Endothelial cell of umbilical vein (primary cell): ENCODE data around the gene NR2E1. TPM values are rescaled to one million over a fixed set of nuclear protein-coding genes. Genes with fewer than 3 reads are reported as not detected.

ENCODE experiments used
- BruUV-seq: library from RNA; stranded (reverse); fragments of 400-500 nt; replicated peaks from 2 replicates; lab custom pipeline; 2021; lab: Mats Ljungman, UMichigan
- CTCF ChIA-PET: fragments of 300-600, 350-600 bp; sonication (Branson Sonifier 250); formaldehyde crosslinking; loops from one replicate; lab custom pipeline; 2021; ENCODE audit warnings: antibody characterized with exemption, inconsistent platforms; lab: Charles Lee
- POLR2A ChIA-PET: fragments of 300-600, 350-600 bp; sonication (Branson Sonifier 250); formaldehyde crosslinking; loops from one replicate; lab custom pipeline; 2021; ENCODE audit warnings: antibody characterized with exemption, inconsistent platforms; lab: Charles Lee
- DNase-seq: peaks from one replicate; pipeline ENCODE4 v3.0.0-alpha.2; 2011; ENCODE audit warnings: low read depth, low spot score
- FAIRE-seq: peaks from 2 replicates; lab custom pipeline; 2011; peaks lifted over from hg19 to GRCh38; lab: Jason Lieb, UNC
- H2AFZ ChIP-seq: 2 replicates; pipeline ENCODE4 v1.6.0; 2012; ENCODE audit warnings: low read depth, low read length, control low read depth, inconsistent platforms
- H3K27ac ChIP-seq: 2 replicates; pipeline ENCODE4 v1.5.1; 2011; ENCODE audit warnings: low read depth, mild to moderate bottlenecking, control low read depth, low read length, moderate library complexity; ENCODE audit not compliant: insufficient read depth
- H3K27me3 ChIP-seq, 2 experiments: 2 replicates each; pipeline versions ENCODE4 v1.6.0 to v1.6.1; 2011; ENCODE audit warnings: low read length in 2 of 2, mixed read lengths in 1 of 2; ENCODE audit not compliant: control insufficient read depth in 2 of 2, insufficient read depth in 2 of 2
- H3K36me3 ChIP-seq, 2 experiments: 2 replicates in 1 of 2; 3 replicates in 1 of 2; pipeline ENCODE4 v1.5.1; 2011; ENCODE audit warnings: low read length in 2 of 2, mild to moderate bottlenecking in 1 of 2, moderate library complexity in 1 of 2; ENCODE audit not compliant: control insufficient read depth in 2 of 2, insufficient read depth in 2 of 2; ENCODE audit errors: extremely low read depth in 1 of 2
- H3K4me1 ChIP-seq: 3 replicates; pipeline ENCODE4 v1.5.1; 2011; ENCODE audit warnings: mild to moderate bottlenecking, low read length; ENCODE audit not compliant: control insufficient read depth, insufficient read depth; ENCODE audit errors: extremely low read depth
- H3K4me2 ChIP-seq: 2 replicates; pipeline ENCODE4 v1.6.1; 2011; ENCODE audit warnings: low read length, control low read depth, mixed read lengths; ENCODE audit not compliant: insufficient read depth
- H3K4me3 ChIP-seq, 3 experiments: fragments of 200-600 bp in 1 of 3; sonication (generic), shearing (Covaris generic) in 1 of 3; replicated peaks in 1 of 3; 2 replicates each; pipeline ENCODE4 v1.5.1; 2011 to 2016; ENCODE audit warnings: control low read depth in 3 of 3, low read length in 3 of 3, mild to moderate bottlenecking in 2 of 3, inconsistent platforms in 1 of 3, low read depth in 1 of 3, moderate library complexity in 1 of 3; ENCODE audit not compliant: insufficient read depth in 1 of 3
- H3K79me2 ChIP-seq: 2 replicates; pipeline ENCODE4 v1.6.0; 2012; ENCODE audit warnings: low read length, inconsistent platforms; ENCODE audit not compliant: control insufficient read depth, insufficient read depth
- H3K9ac ChIP-seq: replicated peaks from 2 replicates; pipeline ENCODE3; 2011; ENCODE audit warnings: low read length, control low read depth; ENCODE audit not compliant: insufficient read depth; ENCODE audit errors: extremely low read depth
- H3K9me1 ChIP-seq: replicated peaks from 3 replicates; pipeline ENCODE4 v1.6.0; 2011; ENCODE audit warnings: mild to moderate bottlenecking, low read length; ENCODE audit not compliant: control insufficient read depth, insufficient read depth; ENCODE audit errors: extremely low read depth
- H3K9me3 ChIP-seq: replicated peaks from 2 replicates; pipeline ENCODE4 v1.5.1; 2012; ENCODE audit warnings: low read length, inconsistent platforms; ENCODE audit not compliant: control insufficient read depth, insufficient read depth
- H4K20me1 ChIP-seq: replicated peaks from 2 replicates; pipeline ENCODE3; 2011; ENCODE audit warnings: mild to moderate bottlenecking, low read length; ENCODE audit not compliant: control insufficient read depth, insufficient read depth; ENCODE audit errors: extremely low read depth
- CTCF ChIP-seq, 2 donors: IDR thresholded peaks; 1 replicate in 1 of 2; 2 replicates in 1 of 2; pipeline ENCODE4 v1.5.1; 2011; ENCODE audit warnings: low read length in 2 of 2, mild to moderate bottlenecking in 2 of 2, moderate library complexity in 2 of 2, control low read depth in 1 of 2, inconsistent platforms in 1 of 2, low read depth in 1 of 2; ENCODE audit not compliant: insufficient read depth in 1 of 2; ENCODE audit errors: extremely low read depth in 1 of 2
- EZH2 ChIP-seq: IDR thresholded peaks from 2 replicates; pipeline ENCODE4 v1.6.1; 2012; ENCODE audit warnings: borderline replicate concordance, low read depth, mild to moderate bottlenecking, moderate library complexity, low read length, inconsistent platforms; ENCODE audit not compliant: severe bottlenecking
- FOS ChIP-seq: IDR thresholded peaks from 2 replicates; pipeline ENCODE4 v1.6.1; 2011; ENCODE audit warnings: mild to moderate bottlenecking, low read length, moderate library complexity, borderline replicate concordance; ENCODE audit not compliant: insufficient read depth
- GATA2 ChIP-seq: IDR thresholded peaks from 2 replicates; pipeline ENCODE4 v1.7.0; 2011; ENCODE audit warnings: low read depth, mild to moderate bottlenecking, moderate library complexity, mixed read lengths, low read length; ENCODE audit not compliant: insufficient read length, insufficient read depth
- JUN ChIP-seq: IDR thresholded peaks from 2 replicates; pipeline ENCODE4 v1.6.1; 2011; ENCODE audit warnings: borderline replicate concordance, low read depth; ENCODE audit not compliant: insufficient read length, insufficient read depth
- MAX ChIP-seq: IDR thresholded peaks from 2 replicates; pipeline ENCODE4 v1.6.1; 2011; ENCODE audit not compliant: insufficient read depth, insufficient read length
- MYC ChIP-seq: IDR thresholded peaks from one replicate; pipeline ENCODE4 v1.6.1; 2011; ENCODE audit warnings: mild to moderate bottlenecking, low read depth, low read length
- POLR2A ChIP-seq: IDR thresholded peaks from 2 replicates; pipeline ENCODE4 v1.6.1; 2012; ENCODE audit warnings: low read depth, mild to moderate bottlenecking, control low read depth, low read length
- POLR2AphosphoS5 ChIP-seq: IDR thresholded peaks from 2 replicates; pipeline ENCODE4 v1.6.1; 2012; ENCODE audit warnings: low read depth, mild to moderate bottlenecking, control low read depth, low read length, moderate library complexity; ENCODE audit not compliant: insufficient read depth
- dilution Hi-C: fragments of 300-500 bp; cut with MboI; formaldehyde crosslinking; loops from one replicate; pipeline ENCODE4 v1.15.0; 2019; ENCODE audit warnings: low sequenced_read_pairs; ENCODE audit not compliant: extremely low pct_ligation_motif_present
- intact Hi-C: fragments of 100-400 bp; cut with micrococcal nuclease; formaldehyde crosslinking; loops from one replicate; pipeline ENCODE4 v1.10.0; 2022
- polyA plus RNA-seq, 4 experiments: library from polyadenylated mRNA; depleted of rRNA in 3 of 4; stranded (reverse) in 3 of 4; unstranded in 1 of 4; fragments of >200 nt; gene quantifications; 2 replicates each; pipeline versions ENCODE4 v1.2.1 to v1.2.3, GENCODE V29; 2011 to 2012; ENCODE audit warnings: missing spikeins in 1 of 4
- total RNA-seq: library from RNA; stranded (reverse); gene quantifications from 2 replicates; pipeline ENCODE4 v1.2.3, GENCODE V29; 2021

Gene NR2E1
- total and polyA plus RNA-seq, 2 donors (not counting 3 experiments of a cell fraction or from before 2014, with no cell fraction given), result not detected

- intact Hi-C loops, result no loop called here
- Histone ChIP-seq H3K36me3 (peaks cover 2 to 3% of the 10 kb centered on the region in 2 experiments), H3K9me3 (no peaks in the 10 kb centered on the region), H3K27me3 (no peaks in the 10 kb centered on the region), H3K9me1 (no peaks in the 10 kb centered on the region), H3K4me1 (no peaks in the 10 kb centered on the region), H4K20me1 (no peaks in the 10 kb centered on the region), H3K27ac (no peak overlapping the region), H3K4me2 (no peak overlapping the region), H3K79me2 (no peaks in the 10 kb centered on the region), H3K9ac (no peak overlapping the region), H3K4me3 (no peak overlapping the region), H2AFZ (no peak overlapping the region)
- no peak for FAIRE-seq
- DNase-seq, result no peak
- no TSS peak for BruUV-seq
- ChIA-PET POLR2A (interaction anchor here (0.8 kb wide), 1 partner anchor 51 kb away, joined by 3 read pairs; the partner anchor contains the start of gene SNX3), CTCF (interaction anchor here (1.3 kb wide), 1 partner anchor 282 kb away, joined by 4 read pairs; no protein-coding TSS in a partner anchor)
- dilution Hi-C loops, result no loop called here
- TF ChIP-seq JUN, result no peak
- TF ChIP-seq POLR2AphosphoS5, result no peak
- no peak for TF ChIP-seq MYC
- no peak for TF ChIP-seq EZH2
- no peak for TF ChIP-seq GATA2
- TF ChIP-seq CTCF (IDR thresholded peaks at IDR 0.05; ENCODE audit: extremely low read depth in 1 of 2, insufficient read depth in 1 of 2, low read depth in 1 of 2, low read length in 2 of 2), result no peak
- no peak for TF ChIP-seq FOS
- no peak for TF ChIP-seq POLR2A
- no peak for TF ChIP-seq MAX
Measured at GRCh38 chr6:108209738-108210137, 43.9 kb downstream of the NR2E1 start.
